ENCODE measurements around the gene GRWD1. TPM values are rescaled to one million over a fixed set of nuclear protein-coding genes. Genes with fewer than 3 reads are reported as not detected.

GRWD1 gene
- total and polyA plus RNA-seq, 2 of the 13 experiments (the other 11 are each of a cell fraction or from before 2014, with no cell fraction given), result 10.8 to 46.6 TPM

- TF ChIP-seq AHDC1 (CRISPR knock-in tag; IDR thresholded peaks at IDR 0.05; ENCODE audit: borderline replicate concordance) (no peak), BCL6 (CRISPR knock-in tag; IDR thresholded peaks at IDR 0.05) (no peak), MED13 (CRISPR knock-in tag; IDR thresholded peaks at IDR 0.05) (no peak), CENPX (CRISPR knock-in tag; IDR thresholded peaks at IDR 0.05) (no peak), THRA (CRISPR knock-in tag; IDR thresholded peaks at IDR 0.05; ENCODE audit: borderline replicate concordance) (no peak), FOXO1 (CRISPR knock-in tag; IDR thresholded peaks at IDR 0.05) (no peak), ZNF44 (CRISPR knock-in tag; IDR thresholded peaks at IDR 0.05) (no peak), ZNF275 (CRISPR knock-in tag; IDR thresholded peaks at IDR 0.05; ENCODE audit: borderline replicate concordance) (no peak), PCBP2 (optimal IDR thresholded peaks at IDR 0.05; ENCODE audit: low read depth, low read length, poor library complexity, severe bottlenecking) (no peak), SALL1 (CRISPR knock-in tag; IDR thresholded peaks at IDR 0.05) (no peak; the same call in 1 of the 2 replicates), MEF2D (CRISPR knock-in tag; IDR thresholded peaks at IDR 0.05) (no peak), BATF2 (CRISPR knock-in tag; IDR thresholded peaks at IDR 0.05) (no peak), ZNF773 (CRISPR knock-in tag; IDR thresholded peaks at IDR 0.05; ENCODE audit: borderline replicate concordance) (no peak; the same call in 1 of the 2 replicates), HIVEP1 (CRISPR knock-in tag; IDR thresholded peaks at IDR 0.05) (no peak), TRIM22 (IDR thresholded peaks at IDR 0.05) (no peak), MZF1 (CRISPR knock-in tag; IDR thresholded peaks at IDR 0.05; ENCODE audit: borderline replicate concordance) (no peak), NFKBIZ (CRISPR knock-in tag; IDR thresholded peaks at IDR 0.05) (no peak)
These were observed 47.2 kb upstream of the GRWD1 start (continued) for GRCh38 chr19:48398375-48399235.

Measured in HepG2 (cell line).